IMR-90 (cell line): ENCODE data around the gene HK3. TPM values are rescaled to one million over a fixed set of nuclear protein-coding genes. Genes with fewer than 3 reads are reported as not detected.
A peak's percentile ranks its signal among the peaks of the same experiment; 100 is the strongest.

Experiments
- ATAC-seq: fragments of 200-7000 bp; cut with Tn5 transposase; 2 replicates; pipeline ENCODE4 v1.9.1; 2020; ENCODE audit warnings: low read depth, mild to moderate bottlenecking, moderate library complexity
- BruUV-seq: library from RNA; stranded (reverse); fragments of 400-500 nt; replicated peaks from 2 replicates; lab custom pipeline; 2021; lab: Mats Ljungman, UMichigan
- CTCF ChIA-PET: fragments of 300-600 bp; formaldehyde crosslinking; extraction: SDS; loops from one replicate; lab custom pipeline; 2021; ENCODE audit warnings: antibody characterized with exemption; lab: Yijun Ruan, JAX
- POLR2A ChIA-PET: fragments of 300-600 bp; sonication (Branson Sonifier 250); formaldehyde crosslinking; loops from one replicate; lab custom pipeline; 2022; ENCODE audit warnings: antibody characterized with exemption; ENCODE audit not compliant: unreplicated experiment; lab: Charles Lee
- DNase-seq: peaks from one replicate; pipeline ENCODE4 v3.0.0; 2013
- H2AFZ ChIP-seq: replicated peaks from 2 replicates; pipeline ENCODE3; 2013; ENCODE audit warnings: low read length, mild to moderate bottlenecking; ENCODE audit not compliant: poor library complexity
- H2AK5ac ChIP-seq: 2 replicates; pipeline ENCODE4 v1.6.1; 2013; ENCODE audit warnings: low read depth, low read length, inconsistent platforms
- H2AK9ac ChIP-seq: replicated peaks from 2 replicates; pipeline ENCODE3; 2013; ENCODE audit warnings: mild to moderate bottlenecking, low read depth, low read length, moderate library complexity; ENCODE audit not compliant: poor library complexity
- H2BK120ac ChIP-seq: 2 replicates; pipeline ENCODE4 v1.6.1; 2013; ENCODE audit warnings: low read depth, low read length, inconsistent platforms
- H2BK15ac ChIP-seq: 3 replicates; pipeline ENCODE4 v1.6.1; 2013; ENCODE audit warnings: low read depth, low read length, inconsistent platforms
- H2BK20ac ChIP-seq: 2 replicates; pipeline ENCODE4 v1.6.1; 2013; ENCODE audit warnings: low read depth, mild to moderate bottlenecking, inconsistent platforms, low read length, moderate library complexity
- H2BK5ac ChIP-seq: 2 replicates; pipeline ENCODE4 v1.6.1; 2013; ENCODE audit warnings: mild to moderate bottlenecking, low read depth, low read length, inconsistent platforms; ENCODE audit not compliant: poor library complexity, severe bottlenecking
- H3K14ac ChIP-seq: replicated peaks from 2 replicates; pipeline ENCODE4 v1.6.1; 2013; ENCODE audit warnings: low read depth, low read length, inconsistent platforms
- H3K18ac ChIP-seq: 2 replicates; pipeline ENCODE4 v1.6.1; 2013; ENCODE audit warnings: low read depth, low read length, control low read depth
- H3K23ac ChIP-seq: 2 replicates; pipeline ENCODE4 v1.6.1; 2013; ENCODE audit warnings: low read depth, low read length, inconsistent platforms
- H3K27ac ChIP-seq: 2 replicates; pipeline ENCODE4 v1.5.1; 2013; ENCODE audit warnings: mild to moderate bottlenecking, control low read depth, low read length; ENCODE audit not compliant: insufficient read depth
- H3K27me3 ChIP-seq: 2 replicates; pipeline ENCODE4 v1.6.1; 2013; ENCODE audit warnings: low read length; ENCODE audit not compliant: control insufficient read depth, insufficient read depth
- H3K36me3 ChIP-seq: 2 replicates; pipeline ENCODE4 v1.6.1; 2013; ENCODE audit warnings: low read length, mixed read lengths; ENCODE audit not compliant: control insufficient read depth, insufficient read depth
- H3K4ac ChIP-seq: 2 replicates; pipeline ENCODE4 v1.6.1; 2013; ENCODE audit warnings: low read depth, low read length, inconsistent platforms
- H3K4me1 ChIP-seq: 2 replicates; pipeline ENCODE4 v1.6.1; 2013; ENCODE audit warnings: low read length, mixed read lengths; ENCODE audit not compliant: control insufficient read depth, insufficient read depth
- H3K4me2 ChIP-seq: 2 replicates; pipeline ENCODE4 v1.6.1; 2013; ENCODE audit warnings: low read depth, mild to moderate bottlenecking, control low read depth, low read length, moderate library complexity
- H3K4me3 ChIP-seq: 2 replicates; pipeline ENCODE4 v1.5.1; 2013; ENCODE audit warnings: low read depth, mild to moderate bottlenecking, control low read depth, low read length, moderate library complexity; ENCODE audit not compliant: insufficient read depth
- H3K56ac ChIP-seq: 2 replicates; pipeline ENCODE4 v1.6.1; 2013; ENCODE audit warnings: low read length, inconsistent platforms; ENCODE audit not compliant: insufficient read depth; ENCODE audit errors: extremely low read depth
- H3K79me1 ChIP-seq, 2 experiments: 2 replicates each; pipeline ENCODE4 v1.6.1; 2013; ENCODE audit warnings: low read length in 2 of 2, inconsistent platforms in 1 of 2, low read depth in 1 of 2
- H3K9ac ChIP-seq: 2 replicates; pipeline ENCODE4 v1.6.1; 2013; ENCODE audit warnings: low read depth, low read length, control low read depth
- H3K9me1 ChIP-seq: 2 replicates; pipeline ENCODE4 v1.6.1; 2013; ENCODE audit warnings: low read length, inconsistent platforms; ENCODE audit not compliant: insufficient read depth
- H3K9me3 ChIP-seq: 2 replicates; pipeline ENCODE4 v1.6.1; 2013; ENCODE audit warnings: low read length; ENCODE audit not compliant: control insufficient read depth, insufficient read depth
- H4K20me1 ChIP-seq: 2 replicates; pipeline ENCODE4 v1.6.1; 2013; ENCODE audit warnings: low read length, inconsistent platforms; ENCODE audit not compliant: insufficient read depth
- H4K5ac ChIP-seq: 2 replicates; pipeline ENCODE4 v1.6.1; 2013; ENCODE audit warnings: mild to moderate bottlenecking, low read depth, low read length, control low read depth
- H4K8ac ChIP-seq, 2 experiments: 2 replicates each; pipeline ENCODE4 v1.6.1; 2013; ENCODE audit warnings: low read depth in 2 of 2, low read length in 2 of 2, control low read depth in 1 of 2, inconsistent platforms in 1 of 2
- H4K91ac ChIP-seq: 2 replicates; pipeline ENCODE4 v1.6.1; 2013; ENCODE audit warnings: low read depth, low read length, inconsistent platforms; ENCODE audit not compliant: insufficient read depth
- BHLHE40 ChIP-seq: fragments of 150-350 bp; IDR thresholded peaks from 2 replicates; pipeline ENCODE4 v1.6.1; 2016; ENCODE audit warnings: mild to moderate bottlenecking, low read depth, low read length
- CEBPB ChIP-seq: IDR thresholded peaks from 2 replicates; pipeline ENCODE4 v1.6.1; 2012; ENCODE audit warnings: low read depth, low read length, improper control_type of control experiment
- CHD1 ChIP-seq: IDR thresholded peaks from 2 replicates; pipeline ENCODE4 v1.6.1; 2012; ENCODE audit warnings: low read depth, low read length, improper control_type of control experiment
- FOS ChIP-seq: fragments of 150-350 bp; IDR thresholded peaks from 2 replicates; pipeline ENCODE4 v1.6.1; 2016; ENCODE audit warnings: low read depth, low read length
- MAFK ChIP-seq: IDR thresholded peaks from 2 replicates; pipeline ENCODE4 v1.6.1; 2012; ENCODE audit warnings: low read depth, low read length, improper control_type of control experiment
- MAZ ChIP-seq: IDR thresholded peaks from 2 replicates; pipeline ENCODE4 v1.6.1; 2012; ENCODE audit warnings: low read depth, mild to moderate bottlenecking, low read length, improper control_type of control experiment, moderate library complexity, borderline replicate concordance
- MXI1 ChIP-seq: IDR thresholded peaks from 2 replicates; pipeline ENCODE4 v1.6.1; 2012; ENCODE audit warnings: low read depth, mild to moderate bottlenecking, low read length, moderate library complexity, borderline replicate concordance
- NFE2L2 ChIP-seq: fragments of 150-350 bp; IDR thresholded peaks from 2 replicates; pipeline ENCODE4 v1.6.1; 2016; ENCODE audit warnings: low read depth, mild to moderate bottlenecking, low read length
- POLR2A ChIP-seq: IDR thresholded peaks from 2 replicates; pipeline ENCODE4 v1.6.1; 2012; ENCODE audit warnings: mild to moderate bottlenecking, low read depth, low read length
- RAD21 ChIP-seq: IDR thresholded peaks from 2 replicates; pipeline ENCODE4 v1.6.1; 2012; ENCODE audit warnings: low read length, improper control_type of control experiment
- RCOR1 ChIP-seq: IDR thresholded peaks from 2 replicates; pipeline ENCODE4 v1.6.1; 2012; ENCODE audit warnings: mild to moderate bottlenecking, low read length, improper control_type of control experiment; ENCODE audit not compliant: insufficient replicate concordance
- RFX5 ChIP-seq: IDR thresholded peaks from 2 replicates; pipeline ENCODE4 v1.8.0; 2012; ENCODE audit warnings: low read depth, mild to moderate bottlenecking, low read length, moderate library complexity
- SMC3 ChIP-seq: fragments of 150-350 bp; IDR thresholded peaks from 2 replicates; pipeline ENCODE4 v1.6.1; 2016; ENCODE audit warnings: low read depth, mild to moderate bottlenecking, antibody characterized with exemption, low read length, moderate library complexity
- WGBS, 2 experiments: methylation state at CpG; one replicate each; pipeline versions ENCODE4 v1.1.5 to v1.1.7; 2013; ENCODE audit warnings: missing lambda C conversion rate in 2 of 2; ENCODE audit not compliant: insufficient read length in 1 of 2; ENCODE audit errors: extremely low coverage in 2 of 2; 5-methylcytosine and 5-hydroxymethylcytosine counted together
- dilution Hi-C: fragments of 300-500 bp; cut with HindIII; formaldehyde crosslinking; loops from one replicate; pipeline ENCODE4 v1.14.3; 2018; ENCODE audit warnings: low sequenced_read_pairs; ENCODE audit not compliant: unreplicated experiment
- in situ Hi-C: fragments of 300-500 bp; cut with MboI; formaldehyde crosslinking; loops from 3 replicates; pipeline ENCODE4 v1.14.3; 2019; ENCODE audit warnings: low sequenced_read_pairs, inconsistent platforms, mixed read lengths
- intact Hi-C: fragments of 100-400 bp; cut with micrococcal nuclease; formaldehyde crosslinking; loops from 2 replicates; pipeline ENCODE4 v1.10.0; 2022
- polyA plus RNA-seq, 3 experiments: library from polyadenylated mRNA; depleted of rRNA; stranded (reverse); fragments of >200 nt; gene quantifications; 2 replicates each; pipeline ENCODE4 v1.2.3, GENCODE V29; 2012; ENCODE audit warnings: low replicate concordance in 1 of 3
- total RNA-seq: library from RNA; depleted of rRNA; stranded (reverse); fragments of >200 nt; gene quantifications from 2 replicates; pipeline ENCODE4 v1.2.3, GENCODE V29; 2012
- TF ChIP-seq, protein P1 (sequence below): conservative IDR thresholded peaks from 2 replicates; pipeline ENCODE4 v1.5.1; 2012; ENCODE audit warnings: mild to moderate bottlenecking, low read depth, low read length, improper control_type of control experiment
- TF ChIP-seq, protein P2 (sequence below): fragments of 150-350 bp; IDR thresholded peaks from 2 replicates; pipeline ENCODE4 v1.6.1; 2017; ENCODE audit warnings: mild to moderate bottlenecking, antibody characterized with exemption, low read length, low read depth
- TF ChIP-seq, protein P3 (sequence below): fragments of 150-350 bp; IDR thresholded peaks from 2 replicates; pipeline ENCODE4 v1.6.1; 2016; ENCODE audit warnings: low read depth, mild to moderate bottlenecking, low read length, moderate library complexity, borderline replicate concordance

Gene HK3
- total and polyA plus RNA-seq, 2 of the 4 experiments (the other 2 are of a cell fraction) = not detected

DNA sequence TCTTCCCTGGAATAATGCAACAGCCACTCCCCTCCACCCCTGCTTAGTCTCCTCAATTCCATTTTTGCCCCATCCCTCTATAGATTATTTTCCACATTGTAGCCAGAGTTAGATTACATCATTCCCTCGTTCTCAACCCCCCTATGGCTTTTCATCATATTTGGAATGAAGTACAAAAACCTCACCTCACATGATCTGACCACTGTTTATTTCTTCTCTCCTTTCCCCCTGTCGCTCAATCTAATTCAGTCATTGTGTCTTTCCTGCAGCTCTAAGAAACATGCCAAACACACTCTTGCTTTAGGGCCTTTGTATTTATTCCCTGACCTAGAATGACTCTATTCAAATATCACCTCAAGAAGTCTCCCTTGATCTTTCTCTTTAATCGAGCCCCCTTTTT lies 22.6 kb upstream of the HK3 start:
- ATAC-seq (no peak), DNase-seq (peak; percentile 21)
- H3K4me1 ChIP-seq = peaks cover 6% of the 10 kb centered on the region; the same call in 1 of the 2 replicates
- H3K4me3 ChIP-seq = no peak overlapping the region
- POLR2A ChIA-PET = no interaction called here
- H3K4me2 ChIP-seq = no peak overlapping the region
- intact Hi-C loops = no loop called here
- H3K56ac ChIP-seq = no peak overlapping the region
- no peak overlapping the region for H2AK5ac ChIP-seq
- no peak overlapping the region for H4K5ac ChIP-seq
- H2BK5ac ChIP-seq = no peak overlapping the region
- H2BK15ac ChIP-seq = no peak overlapping the region
- no TSS peak for BruUV-seq
- dilution Hi-C loops = no loop called here
- H2AK9ac ChIP-seq = no peak overlapping the region
- peaks cover 7% of the 10 kb centered on the region for H4K20me1 ChIP-seq
- H4K91ac ChIP-seq = no peak overlapping the region
- H3K14ac ChIP-seq = no peak overlapping the region
- H2AFZ ChIP-seq = no peak overlapping the region
- H3K27ac ChIP-seq = no peak overlapping the region
- CTCF ChIA-PET = interaction anchor here (0.5 kb wide), 1 partner anchor 105 kb away, joined by 3 read pairs; no protein-coding TSS in a partner anchor
- H2BK20ac ChIP-seq = no peak overlapping the region
- peaks cover 3% of the 10 kb centered on the region; the same call in 1 of the 2 replicates for H3K9me1 ChIP-seq
- WGBS, 2 experiments = 40% methylated on average over 1 of the region's 3 CpGs; no CpG with 5 or more reads in 1 of the 2 experiments
- H3K18ac ChIP-seq = no peak overlapping the region
- H3K4ac ChIP-seq = no peak overlapping the region
- H3K36me3 ChIP-seq = 0 out of 2 replicates have a peak, but pooled peaks cover 3% of the 10 kb centered on the region
- H3K23ac ChIP-seq = no peak overlapping the region
- no peak overlapping the region for H3K9ac ChIP-seq
- in situ Hi-C loops = no loop called here
- TF ChIP-seq RCOR1 (no peak), POLR2A (no peak), BHLHE40 (no peak), RFX5 (no peak), FOS (no peak), MAZ (no peak), CEBPB (no peak), CHD1 (no peak), SMC3 (no peak), NFE2L2 (no peak), RAD21 (no peak), MXI1 (no peak), MAFK (no peak)
- TF ChIP-seq, protein P1, sequence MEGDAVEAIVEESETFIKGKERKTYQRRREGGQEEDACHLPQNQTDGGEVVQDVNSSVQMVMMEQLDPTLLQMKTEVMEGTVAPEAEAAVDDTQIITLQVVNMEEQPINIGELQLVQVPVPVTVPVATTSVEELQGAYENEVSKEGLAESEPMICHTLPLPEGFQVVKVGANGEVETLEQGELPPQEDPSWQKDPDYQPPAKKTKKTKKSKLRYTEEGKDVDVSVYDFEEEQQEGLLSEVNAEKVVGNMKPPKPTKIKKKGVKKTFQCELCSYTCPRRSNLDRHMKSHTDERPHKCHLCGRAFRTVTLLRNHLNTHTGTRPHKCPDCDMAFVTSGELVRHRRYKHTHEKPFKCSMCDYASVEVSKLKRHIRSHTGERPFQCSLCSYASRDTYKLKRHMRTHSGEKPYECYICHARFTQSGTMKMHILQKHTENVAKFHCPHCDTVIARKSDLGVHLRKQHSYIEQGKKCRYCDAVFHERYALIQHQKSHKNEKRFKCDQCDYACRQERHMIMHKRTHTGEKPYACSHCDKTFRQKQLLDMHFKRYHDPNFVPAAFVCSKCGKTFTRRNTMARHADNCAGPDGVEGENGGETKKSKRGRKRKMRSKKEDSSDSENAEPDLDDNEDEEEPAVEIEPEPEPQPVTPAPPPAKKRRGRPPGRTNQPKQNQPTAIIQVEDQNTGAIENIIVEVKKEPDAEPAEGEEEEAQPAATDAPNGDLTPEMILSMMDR = no peak
- TF ChIP-seq, protein P2, sequence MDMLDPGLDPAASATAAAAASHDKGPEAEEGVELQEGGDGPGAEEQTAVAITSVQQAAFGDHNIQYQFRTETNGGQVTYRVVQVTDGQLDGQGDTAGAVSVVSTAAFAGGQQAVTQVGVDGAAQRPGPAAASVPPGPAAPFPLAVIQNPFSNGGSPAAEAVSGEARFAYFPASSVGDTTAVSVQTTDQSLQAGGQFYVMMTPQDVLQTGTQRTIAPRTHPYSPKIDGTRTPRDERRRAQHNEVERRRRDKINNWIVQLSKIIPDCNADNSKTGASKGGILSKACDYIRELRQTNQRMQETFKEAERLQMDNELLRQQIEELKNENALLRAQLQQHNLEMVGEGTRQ = no peak
- TF ChIP-seq, protein P3, sequence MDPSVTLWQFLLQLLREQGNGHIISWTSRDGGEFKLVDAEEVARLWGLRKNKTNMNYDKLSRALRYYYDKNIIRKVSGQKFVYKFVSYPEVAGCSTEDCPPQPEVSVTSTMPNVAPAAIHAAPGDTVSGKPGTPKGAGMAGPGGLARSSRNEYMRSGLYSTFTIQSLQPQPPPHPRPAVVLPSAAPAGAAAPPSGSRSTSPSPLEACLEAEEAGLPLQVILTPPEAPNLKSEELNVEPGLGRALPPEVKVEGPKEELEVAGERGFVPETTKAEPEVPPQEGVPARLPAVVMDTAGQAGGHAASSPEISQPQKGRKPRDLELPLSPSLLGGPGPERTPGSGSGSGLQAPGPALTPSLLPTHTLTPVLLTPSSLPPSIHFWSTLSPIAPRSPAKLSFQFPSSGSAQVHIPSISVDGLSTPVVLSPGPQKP = no peak
- no peaks in the 10 kb centered on the region for H3K9me3 ChIP-seq
- H4K8ac ChIP-seq = no peak overlapping the region
- no peak overlapping the region for H2BK120ac ChIP-seq
- peaks cover 14 to 28% of the 10 kb centered on the region in 2 experiments for H3K79me1 ChIP-seq
- H3K27me3 ChIP-seq = no peaks in the 10 kb centered on the region
